Lung (tissue), 12 donors: ENCODE data around the gene IFRD2. TPM values are rescaled to one million over a fixed set of nuclear protein-coding genes. Genes with fewer than 3 reads are reported as not detected.

Experiments
- ATAC-seq: fragments of 200-7000 bp; cut with Tn5 transposase; one replicate; pipeline ENCODE4 v1.9.1; 2020; ENCODE audit warnings: moderate number of reproducible peaks; ENCODE audit not compliant: insufficient read depth, low FRiP score
- DNase-seq, 3 donors: peaks; one replicate each; pipeline ENCODE4 v3.0.0-alpha.2; 2013 to 2017
- H3K27ac ChIP-seq, 2 donors: one replicate each; pipeline ENCODE4 v1.5.1; 2013; ENCODE audit warnings: mild to moderate bottlenecking in 2 of 2, moderate library complexity in 2 of 2, control low read depth in 1 of 2, inconsistent platforms in 1 of 2, low read depth in 1 of 2, low read length in 1 of 2
- H3K27me3 ChIP-seq, 3 donors: one replicate each; pipeline ENCODE4 v1.5.1; 2013; ENCODE audit warnings: low read length in 2 of 3; ENCODE audit not compliant: control insufficient read depth in 3 of 3, insufficient read depth in 3 of 3
- H3K36me3 ChIP-seq, 4 donors: one replicate each; pipeline ENCODE4 v1.5.1; 2013; ENCODE audit warnings: low read length in 4 of 4, mild to moderate bottlenecking in 1 of 4, moderate library complexity in 1 of 4; ENCODE audit not compliant: control insufficient read depth in 4 of 4, insufficient read depth in 4 of 4
- H3K4me1 ChIP-seq, 5 donors: one replicate each; pipeline ENCODE4 v1.5.1; 2013; ENCODE audit warnings: low read length in 5 of 5, mild to moderate bottlenecking in 2 of 5, moderate library complexity in 1 of 5; ENCODE audit not compliant: control insufficient read depth in 5 of 5, insufficient read depth in 5 of 5
- H3K4me3 ChIP-seq: one replicate; pipeline ENCODE4 v1.5.1; 2013; ENCODE audit warnings: mild to moderate bottlenecking, control low read depth, moderate library complexity
- H3K9ac ChIP-seq, 2 donors: one replicate each; pipeline ENCODE4 v1.5.1; 2013; ENCODE audit warnings: low read length in 2 of 2, control low read depth in 1 of 2; ENCODE audit not compliant: insufficient read depth in 1 of 2
- H3K9me3 ChIP-seq, 4 donors: one replicate each; pipeline ENCODE4 v1.5.1; 2013; ENCODE audit warnings: low read length in 3 of 4, mild to moderate bottlenecking in 1 of 4, moderate library complexity in 1 of 4; ENCODE audit not compliant: control insufficient read depth in 4 of 4, insufficient read depth in 3 of 4
- CTCF ChIP-seq: IDR thresholded peaks from 2 replicates; pipeline ENCODE4 v1.5.1; 2012; ENCODE audit warnings: mild to moderate bottlenecking; ENCODE audit errors: control extremely low read depth, extremely low read depth
- WGBS, 2 donors: extraction: QIAGEN DNeasy Blood & Tissue Kit; methylation state at CpG; one replicate each; pipeline ENCODE4 v1.1.7; 2013; 5-methylcytosine and 5-hydroxymethylcytosine counted together
- polyA plus RNA-seq, 2 donors: library from polyadenylated mRNA; stranded (reverse); fragments of 200-250 nt; gene quantifications; one replicate each; pipeline ENCODE4 v1.2.1, GENCODE V29; 2013
- total RNA-seq, 2 donors: library from RNA; depleted of rRNA in 1 of 2; stranded (reverse); fragments of >200 nt in 1 of 2; gene quantifications; one replicate each; pipeline ENCODE4 v1.2.1, GENCODE V29; 2014 to 2021
- donor health status: control.
- donor health status: control.
- donor health status: Bipolar disorder and iron deficiency.
- donor health status: healthy.
- donor health status: DM: yes; HTN: yes; CAD: no.

Gene IFRD2
- total and polyA plus RNA-seq, 4 donors: 14.7 to 107 (median 95.1) TPM

GRCh38 chr3:50276762-50277101, 15.5 kb downstream of the IFRD2 start:
- peaks cover 0 to 2% (median 0%) of the 10 kb centered on the region in 4 donors for H3K36me3 ChIP-seq
- 79 to 86% methylated on average over 17 of the region's 17 CpGs for WGBS, 2 donors
- H3K4me3 ChIP-seq: no peak overlapping the region

DNA sequence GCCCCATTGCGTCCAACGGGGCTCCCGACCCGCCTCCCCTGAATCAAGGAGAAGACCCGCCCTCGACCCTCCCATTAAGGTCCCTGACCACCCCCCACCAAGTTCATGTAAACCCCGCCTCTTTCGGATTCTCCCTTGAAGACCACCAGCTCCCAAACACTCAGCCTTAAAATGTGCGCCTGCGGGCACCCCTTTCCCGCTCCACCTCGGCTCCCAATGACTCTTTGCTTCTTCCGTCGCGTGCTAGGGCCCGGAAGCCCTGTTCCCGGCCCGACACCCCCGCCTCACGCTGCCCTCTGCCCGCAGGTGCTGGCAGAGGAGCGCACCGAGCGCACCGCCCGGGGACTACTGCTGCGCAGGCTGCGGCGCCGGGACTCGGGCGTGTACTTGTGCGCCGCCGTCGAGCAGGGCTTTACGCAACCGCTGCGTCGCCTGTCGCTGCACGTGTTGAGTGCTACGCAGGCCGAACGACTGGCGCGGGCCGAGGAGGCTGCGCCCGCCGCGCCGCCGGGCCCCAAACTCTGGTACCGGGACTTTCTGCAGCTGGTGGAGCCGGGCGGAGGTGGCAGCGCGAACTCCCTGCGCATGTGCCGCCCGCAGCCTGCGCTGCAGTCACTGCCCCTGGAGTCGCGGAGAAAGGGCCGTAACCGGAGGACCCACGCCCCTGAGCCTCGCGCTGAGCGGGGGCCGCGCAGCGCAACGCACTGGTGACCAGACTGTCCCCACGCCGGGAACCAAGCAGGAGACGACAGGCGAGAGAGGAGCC, 16.1 kb downstream of the IFRD2 start:
- peaks cover 0 to 3% (median 0%) of the 10 kb centered on the region in 4 donors for H3K36me3 ChIP-seq
- peaks cover 0 to 38% (median 27%) of the 10 kb centered on the region in 3 donors for H3K27me3 ChIP-seq
- H3K9ac ChIP-seq: no peak overlapping the region
- no peak overlapping the region for H3K27ac ChIP-seq
- DNase-seq: no peak
- H3K9me3 ChIP-seq: no peaks in the 10 kb centered on the region
- no peak for TF ChIP-seq CTCF
- 30 to 61% methylated on average over 77 to 79 of the region's 79 CpGs for WGBS, 2 donors
- no peak for ATAC-seq
- H3K4me3 ChIP-seq: no peak overlapping the region
- peaks cover 0 to 14% (median 0%) of the 10 kb centered on the region in 5 donors for H3K4me1 ChIP-seq

More at GRCh38 chr3:50276762-50277101, 15.5 kb downstream of the IFRD2 start:
- H3K27ac ChIP-seq: no peak overlapping the region
- DNase-seq (no peak), ATAC-seq (no peak)
- TF ChIP-seq CTCF: no peak
- H3K9me3 ChIP-seq: no peaks in the 10 kb centered on the region
- no peak overlapping the region for H3K9ac ChIP-seq
- H3K27me3 ChIP-seq: peaks cover 0 to 38% (median 27%) of the 10 kb centered on the region in 3 donors
- H3K4me1 ChIP-seq: peaks cover 0 to 14% (median 0%) of the 10 kb centered on the region in 5 donors

DNA sequence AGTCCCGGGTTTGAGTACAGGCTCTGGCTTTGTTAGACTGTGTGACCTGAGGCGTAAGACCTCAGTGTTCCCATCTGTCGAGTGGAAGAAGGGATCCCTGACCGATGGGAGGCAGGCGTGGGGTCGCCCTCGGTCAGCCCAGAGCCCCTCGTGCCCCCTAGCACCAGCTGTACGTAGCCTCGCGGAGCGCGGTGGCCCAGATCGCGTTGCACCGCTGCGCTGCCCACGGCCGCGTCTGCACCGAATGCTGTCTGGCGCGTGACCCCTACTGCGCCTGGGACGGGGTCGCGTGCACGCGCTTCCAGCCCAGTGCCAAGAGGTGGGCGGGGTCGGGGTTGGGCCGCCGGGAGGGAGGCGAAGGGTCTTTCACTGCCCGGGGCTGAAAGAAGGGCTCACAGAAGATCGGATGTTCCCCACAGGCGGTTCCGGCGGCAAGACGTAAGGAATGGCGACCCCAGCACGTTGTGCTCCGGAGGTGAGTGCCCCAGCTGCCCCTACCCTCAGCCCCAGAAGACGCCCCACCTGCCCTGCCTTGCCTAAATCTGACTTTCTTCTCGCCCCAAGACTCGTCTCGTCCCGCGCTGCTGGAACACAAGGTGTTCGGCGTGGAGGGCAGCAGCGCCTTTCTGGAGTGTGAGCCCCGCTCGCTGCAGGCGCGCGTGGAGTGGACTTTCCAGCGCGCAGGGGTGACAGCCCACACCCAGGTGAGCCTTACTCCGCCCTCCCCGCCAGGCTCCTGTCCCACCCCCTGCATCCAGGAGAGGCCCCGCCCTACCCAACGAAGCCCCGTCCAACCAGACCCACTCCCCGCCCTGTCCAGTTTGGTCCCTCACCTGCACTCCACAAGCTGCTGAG, 16.9 kb downstream of the IFRD2 start:
- TF ChIP-seq CTCF: no peak
- no peak for ATAC-seq
- H3K4me3 ChIP-seq: no peak overlapping the region
- H3K36me3 ChIP-seq: peaks cover 0 to 3% (median 0%) of the 10 kb centered on the region in 4 donors
- H3K9ac ChIP-seq: no peak overlapping the region
- no peak for DNase-seq
- H3K27me3 ChIP-seq: peaks cover 0 to 38% (median 27%) of the 10 kb centered on the region in 3 donors
- no peak overlapping the region for H3K27ac ChIP-seq
- 26 to 58% methylated on average over 64 to 65 of the region's 65 CpGs for WGBS, 2 donors
- peaks cover 0 to 14% (median 5%) of the 10 kb centered on the region in 5 donors for H3K4me1 ChIP-seq
- H3K9me3 ChIP-seq: no peaks in the 10 kb centered on the region
